Measurements from ENCODE around the gene IFFO2.
A peak's percentile ranks its signal among the peaks of the same experiment; 100 is the strongest.

Gene IFFO2

DNA sequence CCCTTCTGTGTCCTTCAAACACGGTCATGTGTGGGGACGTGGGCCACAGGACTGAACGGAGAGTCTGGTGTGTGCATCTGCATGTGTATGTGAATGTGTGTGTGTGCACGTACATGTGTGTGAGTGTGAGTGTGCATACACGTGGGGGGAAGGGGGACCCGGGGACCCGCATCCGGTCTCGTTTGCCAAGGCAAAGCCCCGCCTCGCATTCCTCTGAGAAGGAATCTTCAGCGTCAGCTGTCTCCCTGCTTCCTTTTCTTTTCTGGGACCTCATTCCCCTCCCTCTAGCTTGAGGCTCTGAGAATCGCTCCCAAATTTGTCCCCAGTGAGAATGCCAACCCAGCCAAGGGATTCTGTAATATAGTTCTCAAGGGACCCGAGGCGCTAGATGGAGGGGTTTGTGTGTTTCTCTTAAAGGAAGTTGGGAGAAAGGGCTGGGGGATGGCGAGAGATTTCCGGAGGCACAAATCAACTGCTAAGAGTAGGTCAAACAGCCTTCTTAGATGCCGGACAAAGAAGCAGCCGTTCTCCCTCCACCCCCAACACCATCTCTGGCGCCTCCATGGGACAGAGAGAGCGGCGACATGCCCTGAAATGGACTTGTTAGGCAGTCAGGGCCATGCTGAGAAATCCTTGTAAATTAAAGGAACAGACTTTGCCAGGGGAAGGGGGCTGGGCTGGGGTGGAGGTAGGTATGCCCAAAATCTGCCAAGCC lies 6.6 kb downstream of the IFFO2 start:
- DNase-seq: no peak

DNA sequence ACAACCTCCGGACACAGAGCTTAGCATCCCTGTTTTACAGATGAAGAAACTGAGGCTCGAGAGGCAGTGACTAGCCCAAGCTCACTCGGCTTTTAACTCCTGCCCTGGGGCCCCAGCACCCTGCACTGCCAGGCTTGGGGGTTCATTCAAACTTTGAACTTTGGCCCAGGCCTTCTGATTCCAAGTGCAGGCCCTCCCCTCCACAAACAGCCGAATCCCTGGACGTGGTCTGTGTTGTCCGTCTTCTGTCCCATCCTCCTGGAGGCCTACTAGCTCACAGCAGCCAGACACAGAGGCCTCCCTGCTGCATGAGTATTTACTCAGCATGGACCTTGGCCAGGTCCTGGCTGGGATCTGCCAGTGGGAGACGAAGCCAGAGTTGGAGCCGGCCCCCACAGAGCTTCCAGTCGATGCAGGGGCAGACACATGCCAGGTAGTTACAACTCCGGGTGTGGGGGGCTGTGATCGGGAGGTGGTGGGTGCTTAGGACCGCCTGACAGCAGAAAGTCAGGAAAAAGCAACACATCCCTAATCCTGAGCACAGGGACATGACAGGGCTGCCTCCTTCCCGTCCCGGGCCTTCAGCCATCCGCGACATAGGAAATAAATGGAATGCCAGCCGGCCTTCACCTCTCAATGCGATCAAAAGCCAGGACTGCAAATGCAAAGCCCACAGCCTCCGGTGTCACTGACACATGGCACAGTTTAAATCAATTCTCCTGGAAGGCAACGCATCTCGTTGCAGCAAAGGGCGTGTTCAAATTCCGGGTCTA lies 7.4 kb downstream of the IFFO2 start:
- DNase-seq: no peak

GRCh38 chr1:18948048-18948912 lies 8.2 kb downstream of the IFFO2 start:
- no peak for DNase-seq

DNA sequence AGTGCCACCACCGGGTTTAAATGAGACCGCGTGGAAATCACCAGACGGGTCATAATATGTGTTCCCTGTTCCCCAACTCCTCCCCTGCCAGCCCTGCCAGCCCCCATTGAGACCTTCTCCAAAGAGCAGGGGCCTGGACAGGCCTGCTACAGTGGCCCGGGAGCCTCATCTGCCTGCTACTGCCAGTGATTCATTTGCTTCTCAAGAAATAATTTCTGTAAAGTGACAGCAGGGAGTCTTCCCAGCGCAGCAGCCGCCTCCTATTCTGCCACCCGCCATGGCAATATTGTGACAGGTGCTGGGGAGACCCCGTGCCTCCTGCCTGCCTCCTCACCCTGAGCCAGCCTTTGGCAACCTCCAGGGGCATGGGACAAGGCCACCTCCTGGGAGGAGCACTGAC lies 8.9 kb downstream of the IFFO2 start:
- DNase-seq: no peak

- DNase-seq: no peak
Measured at GRCh38 chr1:18946550-18947381, 9.7 kb downstream of the IFFO2 start.

- DNase-seq: no peak
Measured at GRCh38 chr1:18945401-18945849, 11.1 kb downstream of the IFFO2 start.

GRCh38 chr1:18944810-18945209 lies 11.7 kb downstream of the IFFO2 start:
- no peak for DNase-seq

DNA sequence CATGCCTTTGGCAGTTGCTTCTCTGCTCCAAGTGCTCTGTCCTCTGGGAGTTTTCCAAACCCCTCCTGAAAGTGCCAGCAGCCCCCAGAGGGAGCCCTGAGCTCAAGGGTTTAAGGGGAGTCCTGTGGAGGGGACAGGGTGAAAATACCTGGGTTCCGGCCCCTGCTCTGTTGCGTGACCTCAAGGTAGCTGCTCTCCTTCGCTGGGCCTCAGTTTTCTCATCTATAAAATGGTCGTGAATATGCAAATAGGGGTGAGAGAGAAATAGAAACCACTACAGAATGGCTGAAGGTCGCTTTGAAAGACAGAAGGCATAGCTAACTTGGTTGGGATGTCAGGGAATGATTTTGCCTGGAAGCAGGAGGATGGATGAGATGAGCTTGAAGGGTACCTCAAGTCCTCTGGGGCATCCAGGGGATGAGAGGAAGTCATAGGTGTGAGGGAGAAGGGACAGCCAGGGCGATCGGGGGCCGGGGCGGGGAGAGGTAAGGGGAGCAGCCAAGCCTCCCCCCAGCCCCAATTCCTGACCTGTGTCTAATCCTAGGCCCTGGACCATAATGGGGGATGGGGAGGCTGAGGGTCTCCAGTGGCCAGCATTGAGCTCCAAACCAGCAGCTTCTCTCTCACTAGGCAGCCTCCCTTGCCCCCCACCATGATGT lies 12.4 kb downstream of the IFFO2 start:
- DNase-seq: no peak

DNA sequence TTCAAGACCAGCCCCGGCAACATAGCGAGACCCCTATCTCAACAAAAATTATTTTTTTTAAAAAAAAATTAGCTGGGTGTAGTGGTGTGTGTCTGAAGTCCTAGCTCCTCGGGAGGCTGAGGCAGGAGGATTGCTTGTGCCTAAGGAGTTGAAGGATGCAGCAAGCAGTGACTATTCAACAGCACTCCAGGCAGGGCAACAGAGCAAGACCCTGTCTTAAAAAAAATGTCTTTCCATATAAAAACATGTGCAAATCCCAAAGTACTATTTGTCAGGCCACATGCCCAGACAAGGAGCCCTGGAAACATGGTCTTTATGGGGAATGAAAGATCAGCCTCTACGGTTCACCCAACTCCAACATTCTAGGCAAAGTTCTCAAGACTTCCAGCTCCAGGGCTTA lies 13.3 kb downstream of the IFFO2 start:
- DNase-seq: no peak

DNA sequence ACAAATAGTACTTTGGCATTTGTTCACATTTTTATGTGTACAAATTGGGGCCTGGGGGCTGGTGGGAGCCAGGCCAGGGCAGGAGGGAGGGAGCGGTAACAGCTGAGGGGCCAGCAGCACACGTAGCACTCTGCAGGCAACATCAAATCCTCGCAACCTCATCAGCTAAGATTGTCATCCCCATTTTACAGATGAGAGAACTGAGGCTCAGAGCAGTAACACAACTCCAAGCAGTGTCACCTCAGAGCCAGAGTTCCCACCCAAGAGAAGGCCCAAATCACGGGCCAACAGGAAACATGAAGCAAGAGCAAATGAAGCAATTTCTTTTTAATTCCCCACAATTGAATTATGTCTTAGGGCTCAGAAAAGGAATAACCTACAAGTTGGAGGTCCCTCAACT lies 14.1 kb downstream of the IFFO2 start:
- DNase-seq: no peak

DNA sequence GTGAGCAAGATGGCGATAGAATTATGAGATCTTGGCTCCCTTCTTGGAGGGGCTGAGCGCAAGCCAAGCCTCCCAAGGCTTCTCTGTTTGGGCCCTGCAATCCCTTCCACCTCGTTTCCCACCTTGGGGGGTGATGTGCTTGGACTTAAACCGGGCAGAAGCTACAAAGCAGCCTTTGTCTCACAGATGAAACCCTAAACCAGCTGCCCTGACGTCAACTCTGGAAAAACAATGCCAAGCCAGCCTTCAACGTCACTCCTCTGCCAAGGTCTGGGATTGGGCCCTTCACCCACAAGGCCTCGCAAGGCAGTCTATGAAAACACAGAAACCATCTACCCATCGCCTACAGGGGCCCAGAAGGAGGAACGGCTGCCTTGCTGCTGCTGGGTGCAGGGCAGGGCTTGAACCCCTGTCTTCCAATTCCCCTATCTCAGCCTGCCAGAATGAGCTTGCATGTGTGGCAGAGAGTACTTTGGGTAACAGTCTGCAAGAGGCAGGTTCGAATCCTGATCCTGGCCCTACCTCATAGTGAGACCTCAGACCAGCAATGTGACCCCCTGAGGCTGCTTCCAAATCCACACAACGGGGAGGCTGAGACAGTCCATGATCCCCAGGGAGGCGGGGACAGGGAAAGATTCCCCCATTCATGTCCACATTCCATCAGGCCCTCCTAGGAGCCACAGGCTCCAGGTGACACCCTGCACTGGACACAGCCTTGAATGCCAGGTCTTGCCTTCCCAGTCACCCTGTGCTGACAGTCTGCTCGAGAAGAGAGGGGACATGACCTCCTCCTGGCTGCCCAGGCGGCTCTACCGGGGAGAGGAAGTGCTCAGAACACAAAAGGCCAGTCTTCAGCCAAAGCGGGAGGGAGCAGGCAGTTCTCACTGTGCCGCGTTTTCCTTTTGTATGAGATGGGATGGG lies 15.0 kb downstream of the IFFO2 start:
- peak; percentile 66 for DNase-seq

- no peak for DNase-seq
Measured at GRCh38 chr1:18940303-18941020, 16.0 kb downstream of the IFFO2 start.

GRCh38 chr1:18939398-18940302 lies 16.8 kb downstream of the IFFO2 start:
- DNase-seq: no peak

GRCh38 chr1:18938707-18939070 lies 17.8 kb downstream of the IFFO2 start:
- DNase-seq: no peak

DNA sequence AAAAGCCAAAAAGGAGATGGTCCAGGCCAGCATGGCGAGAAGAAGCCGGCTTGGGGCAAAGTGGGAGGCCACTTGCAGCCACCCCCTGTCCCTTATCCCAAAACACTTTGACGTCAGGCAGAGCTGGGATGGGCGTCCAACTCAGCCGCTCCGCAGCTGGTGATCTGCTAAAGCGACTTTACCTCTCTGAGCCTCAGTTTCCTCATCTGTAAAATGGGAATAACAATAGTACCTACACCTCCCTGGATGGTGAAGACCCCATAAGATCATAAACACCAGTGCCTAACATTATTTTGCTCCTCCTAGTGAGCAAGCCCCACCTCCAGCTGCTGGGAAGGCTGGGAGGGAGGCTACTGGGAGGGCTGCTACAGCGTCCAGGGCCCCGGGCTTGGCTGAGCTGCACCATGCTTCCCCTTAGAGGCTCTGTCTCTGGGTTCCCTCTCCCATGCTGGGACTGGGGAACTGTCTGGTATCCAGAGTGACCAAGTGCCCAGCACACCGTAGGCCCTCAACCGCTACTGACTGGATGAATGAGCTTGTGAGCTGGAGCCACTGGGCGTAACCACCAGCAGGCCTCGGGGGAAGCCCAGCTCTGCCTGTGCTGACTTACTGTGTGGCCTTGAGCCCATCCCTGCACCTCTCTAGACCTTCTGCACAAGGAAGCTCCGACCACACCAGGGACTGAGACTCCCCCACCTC lies 18.3 kb downstream of the IFFO2 start:
- DNase-seq: no peak

GRCh38 chr1:18937539-18937938 lies 18.9 kb downstream of the IFFO2 start:
- DNase-seq: no peak

GRCh38 chr1:18936814-18937481 lies 19.5 kb downstream of the IFFO2 start:
- no peak for DNase-seq

- DNase-seq: no peak
Measured at GRCh38 chr1:18936471-18936813, 20.0 kb downstream of the IFFO2 start.

Measured in DMS153 (cell line).